H9 (cell line): Measurements from ENCODE around the gene SLC33A1. TPM values are rescaled to one million over a fixed set of nuclear protein-coding genes. Genes with fewer than 3 reads are reported as not detected.
A peak's percentile ranks its signal among the peaks of the same experiment; 100 is the strongest.

ENCODE experiments used
- DNase-seq: peaks from one replicate; pipeline ENCODE4 v3.0.0-alpha.2; 2017
- H2AFZ ChIP-seq: one replicate; pipeline ENCODE4 v1.6.1; 2013; ENCODE audit warnings: mild to moderate bottlenecking, low read length, control low read depth, moderate library complexity
- H2AK5ac ChIP-seq: 2 replicates; pipeline ENCODE4 v1.6.1; 2013; ENCODE audit warnings: low read length, control low read depth, mixed read lengths; ENCODE audit not compliant: insufficient read length
- H2BK120ac ChIP-seq: one replicate; pipeline ENCODE4 v1.6.1; 2013; ENCODE audit warnings: low read depth, mild to moderate bottlenecking, low read length, control low read depth, inconsistent platforms; ENCODE audit not compliant: poor library complexity, severe bottlenecking
- H2BK12ac ChIP-seq: 2 replicates; pipeline ENCODE4 v1.6.1; 2013; ENCODE audit warnings: low read length, control low read depth, mixed read lengths, low read depth; ENCODE audit not compliant: insufficient read length
- H2BK15ac ChIP-seq: 2 replicates; pipeline ENCODE4 v1.6.1; 2013; ENCODE audit warnings: low read depth, low read length, control low read depth
- H2BK20ac ChIP-seq: one replicate; pipeline ENCODE4 v1.6.1; 2013; ENCODE audit warnings: low read depth, mild to moderate bottlenecking, low read length, control low read depth, inconsistent platforms; ENCODE audit not compliant: poor library complexity, severe bottlenecking
- H2BK5ac ChIP-seq: 2 replicates; pipeline ENCODE4 v1.6.1; 2013; ENCODE audit warnings: low read length, control low read depth, mixed read lengths; ENCODE audit not compliant: insufficient read length
- H3K14ac ChIP-seq: 2 replicates; pipeline ENCODE4 v1.6.1; 2013; ENCODE audit warnings: low read length, control low read depth; ENCODE audit not compliant: insufficient read depth
- H3K18ac ChIP-seq: 2 replicates; pipeline ENCODE4 v1.6.1; 2013; ENCODE audit warnings: low read depth, mild to moderate bottlenecking, mixed read lengths, low read length, control low read depth; ENCODE audit not compliant: insufficient read length
- H3K23ac ChIP-seq: 2 replicates; pipeline ENCODE4 v1.6.1; 2013; ENCODE audit warnings: low read length, control low read depth, mixed read lengths, low read depth; ENCODE audit not compliant: insufficient read length
- H3K23me2 ChIP-seq: 2 replicates; pipeline ENCODE4 v1.6.1; 2013; ENCODE audit warnings: low read depth, mild to moderate bottlenecking, mixed read lengths, low read length, control low read depth; ENCODE audit not compliant: insufficient read length, poor library complexity, severe bottlenecking
- H3K27ac ChIP-seq: 2 replicates; pipeline ENCODE4 v1.5.1; 2013; ENCODE audit warnings: low read length, control low read depth, mixed read lengths, low read depth; ENCODE audit not compliant: insufficient read length
- H3K27me3 ChIP-seq: 2 replicates; pipeline ENCODE4 v1.6.1; 2013; ENCODE audit warnings: low read length, control low read depth, inconsistent platforms; ENCODE audit not compliant: insufficient read depth
- H3K4ac ChIP-seq: 2 replicates; pipeline ENCODE4 v1.6.1; 2013; ENCODE audit warnings: low read depth, mild to moderate bottlenecking, control low read depth, inconsistent platforms, low read length, moderate library complexity
- H3K4me1 ChIP-seq: 2 replicates; pipeline ENCODE4 v1.6.1; 2013; ENCODE audit warnings: low read length, control low read depth, inconsistent platforms; ENCODE audit not compliant: insufficient read depth
- H3K4me2 ChIP-seq: 2 replicates; pipeline ENCODE4 v1.6.1; 2013; ENCODE audit warnings: low read length, control low read depth, mixed read lengths; ENCODE audit not compliant: insufficient read length, insufficient read depth
- H3K56ac ChIP-seq: 2 replicates; pipeline ENCODE4 v1.6.1; 2013; ENCODE audit warnings: low read depth, mild to moderate bottlenecking, mixed read lengths, low read length, control low read depth; ENCODE audit not compliant: insufficient read length
- H3K79me1 ChIP-seq: 2 replicates; pipeline ENCODE4 v1.6.1; 2013; ENCODE audit warnings: low read depth, mild to moderate bottlenecking, moderate library complexity, low read length, control low read depth, inconsistent platforms; ENCODE audit not compliant: insufficient read depth, poor library complexity, severe bottlenecking
- H3K79me2 ChIP-seq: 2 replicates; pipeline ENCODE4 v1.6.1; 2013; ENCODE audit warnings: low read length, control low read depth, inconsistent platforms; ENCODE audit not compliant: insufficient read depth
- H3K9ac ChIP-seq: 2 replicates; pipeline ENCODE4 v1.6.1; 2013; ENCODE audit warnings: low read length, control low read depth, mixed read lengths; ENCODE audit not compliant: insufficient read length; ENCODE audit errors: extremely low read depth
- H3K9me3 ChIP-seq: one replicate; pipeline ENCODE4 v1.6.1; 2013; ENCODE audit warnings: low read depth, low read length, inconsistent platforms; ENCODE audit not compliant: control insufficient read depth
- H3T11ph ChIP-seq: one replicate; pipeline ENCODE4 v1.6.1; 2013; ENCODE audit warnings: mild to moderate bottlenecking, low read length, control low read depth, inconsistent platforms
- H4K20me1 ChIP-seq: one replicate; pipeline ENCODE4 v1.6.1; 2013; ENCODE audit not compliant: control insufficient read depth, insufficient read length, insufficient read depth
- H4K5ac ChIP-seq: 2 replicates; pipeline ENCODE4 v1.6.1; 2013; ENCODE audit warnings: low read depth, mild to moderate bottlenecking, mixed read lengths, low read length, control low read depth; ENCODE audit not compliant: insufficient read length
- H4K8ac ChIP-seq: replicated peaks from 2 replicates; pipeline ENCODE4 v1.6.1; 2013; ENCODE audit warnings: low read length, control low read depth, mixed read lengths, low read depth; ENCODE audit not compliant: insufficient read length
- H4K91ac ChIP-seq: 2 replicates; pipeline ENCODE4 v1.6.1; 2013; ENCODE audit warnings: low read depth, mild to moderate bottlenecking, moderate library complexity, mixed read lengths, low read length, control low read depth; ENCODE audit not compliant: insufficient read length
- H3K27ac Mint-ChIP-seq, 3 experiments: 2 replicates in 2 of 3; 3 replicates in 1 of 3; pipeline ENCODE4 v1.8.0; 2020 to 2021; ENCODE audit warnings: mixed read lengths in 3 of 3, mild to moderate bottlenecking in 1 of 3, moderate library complexity in 1 of 3
- H3K27me3 Mint-ChIP-seq: 2 replicates; pipeline ENCODE4 v1.8.0; 2021; ENCODE audit warnings: low read depth, mild to moderate bottlenecking, moderate library complexity, mixed read lengths
- H3K36me3 Mint-ChIP-seq, 3 experiments: 2 replicates in 2 of 3; 3 replicates in 1 of 3; pipeline ENCODE4 v1.8.0; 2020 to 2021; ENCODE audit warnings: low read depth in 3 of 3, mixed read lengths in 3 of 3; ENCODE audit not compliant: insufficient read depth in 1 of 3
- H3K4me1 Mint-ChIP-seq, 2 experiments: 2 replicates each; pipeline ENCODE4 v1.8.0; 2020; ENCODE audit warnings: mixed read lengths in 2 of 2
- H3K4me3 Mint-ChIP-seq, 2 experiments: 2 replicates in 1 of 2; 3 replicates in 1 of 2; pipeline ENCODE4 v1.8.0; 2020 to 2021; ENCODE audit warnings: mild to moderate bottlenecking in 2 of 2, mixed read lengths in 2 of 2, moderate library complexity in 1 of 2
- H3K9me3 Mint-ChIP-seq, 2 experiments: 2 replicates in 1 of 2; 3 replicates in 1 of 2; pipeline ENCODE4 v1.8.0; 2020; ENCODE audit warnings: mild to moderate bottlenecking in 2 of 2, mixed read lengths in 2 of 2, moderate library complexity in 1 of 2
- WGBS: extraction: QIAGEN DNeasy Blood & Tissue Kit; methylation state at CpG from one replicate; pipeline ENCODE4 v1.1.7; 2013; ENCODE audit warnings: missing lambda C conversion rate, low lambda C conversion rate, mixed read lengths; ENCODE audit not compliant: insufficient read length; ENCODE audit errors: extremely low coverage; 5-methylcytosine and 5-hydroxymethylcytosine counted together
- total RNA-seq: library from RNA; stranded (reverse); gene quantifications from 2 replicates; pipeline ENCODE4 v1.2.1, GENCODE V29; 2021
- TF ChIP-seq, protein P1 (sequence below): fragments of 200-600 bp; sonication (generic); conservative IDR thresholded peaks from 3 replicates; pipeline ENCODE4 v1.8.0; 2021; ENCODE audit warnings: antibody characterized with exemption, mild to moderate bottlenecking

SLC33A1 gene
- total RNA-seq, 1 experiment from 2014 or later: 15.0 TPM

GRCh38 chr3:155884292-155884691, 30.1 kb upstream of the SLC33A1 start:
- no peak overlapping the region for H2BK120ac ChIP-seq
- DNase-seq: no peak
- H4K91ac ChIP-seq: no peak overlapping the region
- H3K4ac ChIP-seq: no peak overlapping the region
- no peak overlapping the region for H4K5ac ChIP-seq
- Mint-ChIP-seq H3K27ac (0 out of 7 replicates have a peak overlapping the region, but pooled peaks of 1 of the 3 experiments have one; percentile 2), H3K9me3 (no peaks in the 10 kb centered on the region), H3K27me3 (no peaks in the 10 kb centered on the region), H3K36me3 (no peaks in the 10 kb centered on the region), H3K4me3 (no peak overlapping the region), H3K4me1 (peaks cover 4 to 5% of the 10 kb centered on the region in 2 experiments)
- H3K9ac ChIP-seq: no peak overlapping the region
- no peak overlapping the region for H3K18ac ChIP-seq
- no peaks in the 10 kb centered on the region for H3K4me1 ChIP-seq
- H3K79me1 ChIP-seq: peaks cover 10% of the 10 kb centered on the region
- no peaks in the 10 kb centered on the region for H3K9me3 ChIP-seq
- H4K8ac ChIP-seq: no peak overlapping the region
- H2BK5ac ChIP-seq: no peak overlapping the region
- no peak overlapping the region for H3K56ac ChIP-seq
- no peaks in the 10 kb centered on the region for H3K27me3 ChIP-seq
- H4K20me1 ChIP-seq: no peaks in the 10 kb centered on the region
- no peak overlapping the region for H3K27ac ChIP-seq
- H3T11ph ChIP-seq: no peak overlapping the region
- no peak overlapping the region for H3K4me2 ChIP-seq
- WGBS: no CpG with 5 or more reads among the region's 7 CpGs
- no peak overlapping the region for H2BK15ac ChIP-seq
- H2BK12ac ChIP-seq: no peak overlapping the region
- no peak overlapping the region for H3K14ac ChIP-seq
- H2AFZ ChIP-seq: no peak overlapping the region
- H2BK20ac ChIP-seq: no peak overlapping the region
- H2AK5ac ChIP-seq: no peak overlapping the region
- no peaks in the 10 kb centered on the region for H3K23me2 ChIP-seq
- no peak overlapping the region for H3K23ac ChIP-seq
- TF ChIP-seq, protein P1, sequence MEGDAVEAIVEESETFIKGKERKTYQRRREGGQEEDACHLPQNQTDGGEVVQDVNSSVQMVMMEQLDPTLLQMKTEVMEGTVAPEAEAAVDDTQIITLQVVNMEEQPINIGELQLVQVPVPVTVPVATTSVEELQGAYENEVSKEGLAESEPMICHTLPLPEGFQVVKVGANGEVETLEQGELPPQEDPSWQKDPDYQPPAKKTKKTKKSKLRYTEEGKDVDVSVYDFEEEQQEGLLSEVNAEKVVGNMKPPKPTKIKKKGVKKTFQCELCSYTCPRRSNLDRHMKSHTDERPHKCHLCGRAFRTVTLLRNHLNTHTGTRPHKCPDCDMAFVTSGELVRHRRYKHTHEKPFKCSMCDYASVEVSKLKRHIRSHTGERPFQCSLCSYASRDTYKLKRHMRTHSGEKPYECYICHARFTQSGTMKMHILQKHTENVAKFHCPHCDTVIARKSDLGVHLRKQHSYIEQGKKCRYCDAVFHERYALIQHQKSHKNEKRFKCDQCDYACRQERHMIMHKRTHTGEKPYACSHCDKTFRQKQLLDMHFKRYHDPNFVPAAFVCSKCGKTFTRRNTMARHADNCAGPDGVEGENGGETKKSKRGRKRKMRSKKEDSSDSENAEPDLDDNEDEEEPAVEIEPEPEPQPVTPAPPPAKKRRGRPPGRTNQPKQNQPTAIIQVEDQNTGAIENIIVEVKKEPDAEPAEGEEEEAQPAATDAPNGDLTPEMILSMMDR: no peak
- H3K79me2 ChIP-seq: peaks cover 27% of the 10 kb centered on the region; the same call in 1 of the 2 replicates
